RPMI8226 (cell line): ENCODE measurements around the gene BMAL2.

Experiments used
- DNase-seq: peaks from one replicate; pipeline ENCODE4 v3.0.0-alpha.2; 2015

BMAL2 gene

DNA sequence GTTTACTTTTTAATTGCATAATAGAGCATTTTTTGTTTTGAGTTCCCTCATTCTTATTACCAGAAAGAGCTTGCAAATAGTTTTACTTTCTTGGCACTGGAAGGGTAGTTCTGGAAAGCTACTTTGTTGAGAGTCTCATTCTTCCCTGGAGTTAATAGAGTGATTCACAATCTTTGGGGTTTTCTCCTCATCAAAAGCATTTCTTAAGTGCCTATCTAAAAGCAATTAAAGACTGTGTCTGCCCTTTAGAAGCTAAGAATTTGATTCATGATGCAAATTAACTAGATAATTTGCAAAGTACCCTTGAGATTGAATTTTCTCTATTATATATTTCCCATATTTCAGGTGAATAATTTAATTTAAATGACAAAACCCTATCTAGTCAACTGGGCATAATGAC, 8.1 kb upstream of the BMAL2 start:
- DNase-seq, result no peak

DNA sequence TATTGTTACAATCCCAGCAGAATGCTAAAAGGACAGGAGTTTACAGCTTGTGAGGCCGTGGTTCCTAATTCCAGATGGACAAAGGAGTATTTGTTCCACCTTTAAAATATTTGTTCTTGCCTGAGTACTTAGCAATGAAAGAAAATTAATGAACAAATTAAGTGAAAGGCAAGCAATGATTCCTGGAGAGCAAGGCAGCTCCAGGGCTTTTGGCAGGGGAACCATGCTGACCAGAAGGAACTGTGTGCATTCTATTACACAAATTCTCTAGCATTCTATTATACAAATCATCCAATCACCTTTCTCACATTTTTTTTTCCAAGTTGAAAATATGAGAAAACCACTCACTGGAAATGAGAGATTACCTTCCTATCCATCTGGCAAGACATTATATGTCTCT, 1.8 kb upstream of the BMAL2 start:
- no peak for DNase-seq

DNA sequence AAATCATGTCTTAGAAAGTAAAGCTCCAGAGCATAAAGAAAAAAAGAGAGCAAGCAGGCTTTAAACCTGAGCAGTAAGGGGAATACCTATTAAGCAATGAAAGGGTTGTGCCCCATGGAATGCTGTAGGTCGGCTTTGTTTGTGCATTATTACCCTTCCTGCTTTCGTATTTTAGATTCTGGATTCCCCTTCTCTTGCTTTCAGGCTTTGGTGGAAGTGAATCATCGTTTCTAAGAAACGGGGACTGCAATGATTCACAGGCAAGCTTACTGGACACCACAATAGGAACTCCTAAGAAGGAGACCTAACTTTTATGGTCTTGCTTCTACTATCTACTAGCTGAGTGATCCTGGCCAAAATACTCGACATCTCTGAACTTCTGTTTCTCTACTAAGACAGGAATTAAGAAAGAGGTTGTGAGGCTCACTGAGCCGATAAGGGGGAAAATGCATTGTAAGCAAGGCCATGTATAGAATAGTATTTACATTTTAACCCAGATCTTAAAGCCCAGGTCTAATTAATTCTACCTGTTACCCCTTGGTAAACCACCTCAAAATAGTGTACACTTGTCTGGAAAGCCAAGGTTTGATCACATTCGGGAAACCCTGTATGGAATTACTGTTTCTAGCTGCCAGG, 1.2 kb upstream of the BMAL2 start:
- no peak for DNase-seq

DNA sequence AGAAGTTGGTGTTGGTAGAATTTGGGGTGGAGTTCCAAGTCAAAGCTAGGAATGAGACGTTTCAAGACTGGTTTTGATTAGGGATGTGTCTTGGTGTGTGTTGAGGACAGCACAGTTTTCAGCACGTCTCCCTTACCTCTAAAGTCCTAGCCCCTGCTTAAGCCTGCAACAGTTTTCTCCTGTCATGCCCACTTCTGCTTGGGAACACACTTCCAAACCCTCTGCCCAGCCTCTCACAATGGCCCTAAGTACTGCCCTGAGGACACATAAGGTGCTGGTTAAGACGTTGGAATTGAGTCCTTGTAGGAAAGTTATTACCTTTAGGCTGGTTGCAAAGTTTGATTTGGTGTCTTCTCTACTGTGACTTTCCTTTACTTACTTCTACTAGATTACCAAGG, 710 bp upstream of the BMAL2 start:
- no peak for DNase-seq

DNA sequence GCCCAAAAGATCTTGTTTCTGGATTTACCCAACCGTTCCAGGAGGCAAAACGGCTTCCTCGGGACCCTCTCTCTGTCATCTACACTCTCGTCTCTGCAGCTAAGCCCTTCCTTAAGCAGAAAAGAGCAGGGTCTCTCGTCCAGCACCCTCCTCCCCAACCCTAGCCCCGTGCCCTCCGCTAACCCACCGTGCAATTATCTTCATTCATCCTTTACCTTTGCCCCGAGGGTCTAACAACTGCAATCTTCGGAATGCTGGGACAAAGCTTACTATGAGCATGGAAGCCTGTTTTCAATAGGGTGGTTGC, 276 bp upstream of the BMAL2 start:
- no peak for DNase-seq

DNA sequence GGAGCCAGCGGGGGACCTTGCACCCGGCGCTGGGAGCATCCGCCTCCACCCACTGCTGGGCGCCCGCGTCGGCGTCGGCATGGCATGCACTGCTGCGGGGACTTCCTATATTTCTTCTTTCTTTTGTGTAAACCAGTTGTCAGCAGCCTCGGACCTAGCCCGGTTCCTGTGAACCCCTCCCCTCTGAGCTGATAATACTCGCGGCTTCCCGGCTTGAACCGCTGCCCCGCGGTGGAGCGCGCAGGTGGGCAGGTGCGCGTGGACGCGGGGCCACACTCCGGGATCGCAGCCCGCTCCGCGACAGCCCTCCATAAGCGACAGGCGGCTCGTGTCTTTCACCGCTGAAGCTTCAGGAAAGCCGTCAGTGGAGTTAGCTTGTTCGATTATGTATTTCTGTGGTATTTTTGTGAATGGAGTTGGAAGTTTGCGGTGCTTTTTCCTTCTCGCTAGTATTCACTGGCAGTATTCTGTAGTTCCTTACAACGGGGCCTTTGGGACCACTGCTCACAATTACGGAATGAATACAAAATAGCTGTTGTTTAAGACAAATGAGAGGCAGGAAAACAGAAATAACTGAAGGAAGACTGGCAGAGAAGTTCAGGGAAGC, 870 bp downstream of the BMAL2 start:
- DNase-seq, result peak; percentile 61

DNA sequence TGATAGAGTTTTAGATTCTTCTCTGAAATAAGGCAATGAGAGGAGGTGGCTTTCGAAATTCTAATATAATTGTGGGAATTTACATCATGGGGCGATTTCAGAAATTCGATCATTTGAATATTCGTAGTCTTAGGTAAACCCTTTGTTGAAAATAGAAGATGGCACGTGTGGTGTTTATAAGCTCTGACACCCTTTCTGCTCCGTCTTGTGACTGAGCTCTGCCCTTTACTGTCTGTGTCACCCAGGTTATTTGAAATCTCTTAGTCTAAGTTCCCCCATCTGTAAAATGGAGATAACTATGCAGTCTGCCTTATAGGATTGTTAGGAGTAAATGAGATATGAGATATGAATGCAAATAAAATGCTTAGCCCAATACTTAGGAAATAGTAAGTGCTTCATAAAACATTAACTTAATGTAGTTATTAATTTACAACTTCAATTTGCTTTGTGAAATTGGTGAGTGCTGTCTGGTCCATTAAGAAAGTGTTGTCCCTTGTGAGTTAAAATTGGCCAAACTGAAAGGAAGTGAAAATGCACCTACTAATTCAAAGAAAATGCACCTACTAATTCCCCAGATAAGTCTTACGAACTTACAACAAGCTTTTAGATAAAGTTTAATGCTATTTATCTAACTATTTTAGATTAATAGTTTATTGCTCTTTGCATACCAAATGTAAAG, 1.5 kb downstream of the BMAL2 start:
- no peak for DNase-seq

DNA sequence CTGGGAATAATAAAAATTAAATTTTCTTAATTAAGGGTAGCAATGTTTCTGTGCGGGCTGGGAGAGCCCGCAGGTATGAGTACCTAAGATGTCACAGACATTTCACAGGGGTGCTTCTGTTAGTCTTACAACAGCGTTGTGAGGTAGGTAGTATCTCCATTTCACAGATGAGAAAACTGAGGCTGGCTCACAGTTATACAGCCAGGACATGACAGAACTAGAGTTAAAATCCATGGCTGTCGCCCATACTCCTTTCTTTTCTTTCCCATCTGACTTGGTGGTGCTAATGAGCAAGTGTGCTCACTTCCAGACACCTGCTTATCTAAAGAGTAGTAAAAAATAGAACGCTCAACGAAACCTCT, 2.1 kb downstream of the BMAL2 start:
- no peak for DNase-seq

DNA sequence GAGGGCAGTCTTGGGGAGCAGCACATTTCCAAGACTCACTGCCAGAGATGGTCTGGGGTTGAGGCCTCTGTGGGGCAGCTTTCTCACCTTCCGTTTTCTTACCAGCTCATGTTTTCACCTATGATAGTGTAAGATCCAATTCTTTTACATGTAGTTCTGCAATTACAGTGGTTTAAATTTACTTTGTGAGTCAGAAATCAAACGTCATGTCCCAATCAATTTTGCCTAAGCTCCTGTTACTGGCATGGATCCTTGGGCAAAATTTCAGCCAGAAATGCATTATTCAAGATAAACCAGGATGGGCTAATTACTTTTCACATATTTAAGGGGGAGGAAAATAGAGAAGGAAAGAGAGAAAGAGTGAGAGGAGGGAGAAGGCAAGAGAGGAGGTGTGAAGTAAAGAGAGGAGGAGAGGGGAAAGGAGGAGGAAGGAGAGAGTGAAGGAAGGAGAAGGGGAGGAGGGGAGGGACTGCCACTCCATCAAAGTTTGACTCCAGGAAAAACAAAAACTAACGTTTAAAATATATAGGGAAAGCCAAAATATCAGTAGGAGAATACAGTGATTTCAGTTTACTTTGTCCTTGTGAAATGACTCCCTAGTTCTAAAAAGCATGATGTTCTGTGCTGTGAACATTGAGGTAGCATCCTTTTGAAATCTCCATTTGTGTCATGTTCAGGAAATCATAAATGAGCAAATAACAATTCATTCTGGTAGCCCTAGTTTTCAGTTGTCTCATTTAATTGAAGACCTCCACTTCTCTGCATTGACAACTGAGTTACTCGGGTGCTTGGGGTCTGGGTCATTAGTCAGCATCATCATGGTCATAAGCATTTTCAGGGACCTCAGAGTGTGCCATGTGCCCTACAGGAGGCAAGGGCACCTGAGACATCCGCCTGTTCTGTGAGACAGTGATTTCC, 3.0 kb downstream of the BMAL2 start:
- DNase-seq, result no peak

DNA sequence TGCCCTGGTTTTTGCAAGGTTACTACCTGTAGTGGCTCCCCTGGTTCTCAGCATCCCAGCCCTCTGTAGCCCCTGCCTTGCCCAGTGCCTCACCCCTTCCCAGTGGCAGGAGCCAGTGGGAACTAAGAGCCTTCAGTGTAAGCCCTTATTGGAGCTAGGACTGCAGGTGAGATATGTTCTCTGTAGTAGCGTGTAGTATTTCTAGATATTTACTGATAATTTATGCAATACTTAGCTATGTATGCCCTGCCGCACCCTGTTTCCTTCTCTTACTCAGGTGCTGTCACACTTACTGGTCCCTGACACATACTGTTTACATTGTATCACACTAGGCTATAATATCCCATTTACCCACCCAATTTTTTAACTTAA, 3.6 kb downstream of the BMAL2 start:
- no peak for DNase-seq

DNA sequence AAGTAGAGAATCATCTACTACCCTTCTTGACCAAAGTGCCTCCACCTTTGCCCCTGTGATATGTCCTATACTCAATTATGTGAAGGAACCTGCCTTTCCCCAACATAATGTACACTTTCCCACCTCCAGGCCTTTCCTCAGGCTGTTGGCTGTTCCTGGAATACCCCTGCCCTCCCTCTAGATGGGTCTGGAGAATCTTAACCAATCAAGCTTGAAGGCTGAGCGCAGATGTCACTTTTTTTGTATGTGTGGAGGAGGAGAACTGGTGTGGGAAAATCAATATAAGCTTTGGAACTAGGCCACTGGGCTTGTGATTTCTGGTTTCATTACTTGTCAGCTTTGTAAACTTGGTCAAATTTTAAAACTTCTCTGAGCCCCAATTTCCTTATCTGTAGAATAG, 4.7 kb downstream of the BMAL2 start:
- no peak for DNase-seq

DNA sequence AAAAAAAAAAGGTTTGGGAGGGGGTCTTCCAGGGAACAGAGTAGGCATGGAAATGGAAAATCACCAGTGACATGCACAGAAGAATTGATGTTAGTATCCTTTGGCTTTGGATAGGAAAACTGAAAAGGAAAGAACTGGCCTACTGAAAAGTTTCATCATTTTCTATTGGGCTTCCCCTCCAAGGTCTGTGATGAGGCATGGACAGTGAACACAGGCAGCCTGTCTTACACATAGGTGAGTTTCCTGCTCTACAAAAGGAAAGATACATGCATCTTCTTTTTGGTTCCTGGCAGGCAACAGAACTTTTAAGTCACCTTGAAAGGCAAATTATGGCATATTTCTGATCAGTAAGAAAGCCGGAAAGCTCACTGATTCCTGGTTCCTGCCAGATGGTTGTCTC, 5.8 kb downstream of the BMAL2 start:
- DNase-seq, result no peak

DNA sequence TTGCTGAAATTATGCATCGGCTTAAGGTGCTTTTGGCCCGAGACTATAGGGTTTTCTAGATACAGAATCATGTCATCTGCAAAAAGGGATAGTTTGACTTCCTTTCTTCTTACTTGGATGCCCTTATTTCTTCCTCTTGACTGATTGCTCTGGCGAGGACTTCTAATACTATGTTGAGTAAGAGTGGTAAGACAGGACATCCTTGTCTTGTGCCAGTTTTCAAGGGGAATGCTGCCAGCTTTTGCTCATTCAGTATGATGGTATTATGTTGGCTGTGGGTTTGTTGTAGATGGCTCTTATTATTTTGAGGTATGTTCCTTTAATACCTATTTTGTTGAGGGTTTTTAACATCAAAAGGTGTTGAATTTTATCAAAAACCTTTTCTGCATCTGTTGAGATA, 8.3 kb downstream of the BMAL2 start:
- DNase-seq, result no peak

DNA sequence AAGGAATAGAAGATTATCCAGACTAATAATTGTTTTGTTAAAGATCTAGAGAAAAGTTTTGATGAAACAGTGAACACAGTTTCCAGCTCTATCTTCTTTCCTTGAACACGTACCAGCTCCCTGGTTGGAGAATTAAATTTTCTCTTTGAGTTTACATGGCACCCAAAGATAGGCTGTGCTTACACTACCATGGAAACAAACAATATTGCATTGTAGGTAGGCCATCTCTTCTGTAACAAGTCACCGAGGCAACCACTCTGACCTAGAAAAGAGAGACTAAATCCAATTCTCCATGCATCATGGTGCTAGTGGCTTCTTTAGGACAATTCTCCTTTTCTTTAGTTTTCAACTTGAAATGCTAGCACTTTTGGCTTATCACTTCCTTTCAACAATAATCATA, 9.9 kb downstream of the BMAL2 start:
- no peak for DNase-seq

DNA sequence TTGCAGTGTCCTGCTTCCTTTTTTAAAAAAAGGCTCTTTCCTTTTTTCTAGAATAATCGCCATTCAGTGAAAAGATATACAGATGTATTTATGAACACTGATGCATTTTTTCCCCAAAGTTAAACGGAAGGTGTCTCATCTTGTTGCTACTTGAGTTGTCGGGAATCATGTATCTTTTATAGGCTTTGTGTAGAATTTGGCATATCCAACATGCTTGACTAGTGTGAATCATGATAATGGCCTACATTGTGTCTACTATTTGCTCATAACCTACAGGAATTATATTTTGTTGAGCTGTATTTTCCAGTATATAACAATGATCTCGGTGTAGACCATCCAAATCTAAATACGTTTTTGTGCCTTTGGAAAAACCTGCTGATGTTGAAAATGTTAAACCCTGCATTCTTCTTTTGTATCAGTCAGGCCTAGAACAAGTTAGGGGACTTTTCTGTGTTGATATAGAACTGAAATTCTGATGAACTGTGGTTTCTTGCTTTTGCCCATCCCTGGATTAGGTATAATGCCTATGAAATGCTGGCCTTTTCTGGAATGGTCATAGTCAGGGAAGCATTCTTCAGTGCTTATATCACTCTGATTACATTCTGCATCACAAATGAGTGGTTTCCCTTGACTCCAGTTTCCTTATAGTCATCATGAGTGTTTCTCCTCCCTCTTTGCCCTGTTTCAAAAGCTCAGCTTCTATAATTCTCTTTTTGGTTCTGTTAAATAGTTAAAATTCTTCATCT, 10.8 kb downstream of the BMAL2 start:
- no peak for DNase-seq

DNA sequence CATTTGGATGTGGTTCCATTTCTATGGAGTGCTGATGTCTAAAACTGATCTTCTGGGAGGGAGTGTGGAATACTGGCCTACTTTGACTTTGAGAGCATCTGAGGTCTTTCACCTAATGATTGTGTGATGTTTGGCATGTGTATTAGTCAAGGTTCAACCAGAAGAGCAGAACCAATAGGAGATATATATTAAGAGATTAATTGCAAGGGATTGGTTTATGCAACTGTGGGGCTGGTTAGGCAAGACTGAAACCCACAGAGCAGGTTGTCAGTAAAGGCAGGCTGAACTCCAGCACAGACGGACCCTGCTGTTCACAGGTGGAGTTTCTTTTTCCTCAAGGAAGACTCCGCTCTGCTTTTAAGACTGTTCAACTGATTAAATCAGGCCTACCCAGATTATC, 11.6 kb downstream of the BMAL2 start:
- no peak for DNase-seq

DNA sequence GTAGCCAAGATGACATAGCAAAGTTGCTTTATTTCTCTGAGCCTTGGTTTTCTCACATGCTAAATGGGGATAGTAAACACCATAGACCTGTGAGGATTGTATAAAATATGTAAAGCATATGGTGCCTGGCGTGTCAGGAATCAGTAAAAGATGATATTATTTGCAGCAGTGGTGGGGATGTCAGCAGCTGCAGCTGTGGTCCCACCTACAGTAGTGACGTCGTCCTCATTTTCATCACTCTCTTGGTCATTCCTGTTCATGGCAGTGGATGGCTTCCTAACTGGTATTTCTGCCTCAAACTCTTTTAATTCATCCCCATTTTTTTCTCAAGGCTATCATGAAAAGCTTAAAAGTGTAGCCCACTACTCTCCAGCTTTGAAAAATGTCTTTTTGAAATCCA, 12.1 kb downstream of the BMAL2 start:
- no peak for DNase-seq

DNA sequence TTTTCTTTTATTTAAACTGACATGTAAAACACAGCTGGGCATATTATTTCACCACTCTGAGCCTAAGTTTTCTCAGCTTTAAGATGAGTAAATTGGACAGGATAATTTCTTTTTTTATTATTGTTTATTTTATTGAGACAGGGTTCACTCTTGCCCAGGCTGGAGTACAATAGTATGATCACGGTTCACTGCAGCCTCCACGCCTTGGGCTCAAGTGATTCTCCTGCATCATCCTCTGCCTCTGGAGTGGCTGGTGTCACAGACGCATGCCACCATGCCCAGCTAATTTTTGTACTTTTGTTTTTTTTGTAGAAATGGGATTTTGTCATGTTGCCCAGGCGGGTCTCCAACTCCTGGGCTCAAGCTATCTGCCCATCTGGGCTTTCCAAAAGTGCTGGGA, 12.7 kb downstream of the BMAL2 start:
- DNase-seq, result no peak

DNA sequence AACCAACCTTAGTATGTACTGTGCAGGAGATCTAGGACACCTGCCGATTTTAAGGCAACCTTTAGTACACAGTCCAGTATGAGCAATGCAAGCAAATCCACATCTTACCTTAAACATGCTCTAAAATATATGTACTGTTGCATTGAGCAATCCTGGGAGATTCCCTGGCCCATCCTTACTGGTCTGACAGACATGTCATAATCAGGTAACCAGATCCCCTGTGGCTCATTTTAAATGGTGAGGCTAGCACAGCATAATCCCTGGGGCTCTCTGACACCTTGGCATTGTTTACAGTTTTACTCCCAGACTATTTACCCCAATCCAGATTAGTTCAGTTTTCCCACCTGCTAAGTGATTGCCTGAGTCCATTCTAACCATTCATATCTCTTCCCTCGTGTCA, 15.1 kb downstream of the BMAL2 start:
- no peak for DNase-seq

DNA sequence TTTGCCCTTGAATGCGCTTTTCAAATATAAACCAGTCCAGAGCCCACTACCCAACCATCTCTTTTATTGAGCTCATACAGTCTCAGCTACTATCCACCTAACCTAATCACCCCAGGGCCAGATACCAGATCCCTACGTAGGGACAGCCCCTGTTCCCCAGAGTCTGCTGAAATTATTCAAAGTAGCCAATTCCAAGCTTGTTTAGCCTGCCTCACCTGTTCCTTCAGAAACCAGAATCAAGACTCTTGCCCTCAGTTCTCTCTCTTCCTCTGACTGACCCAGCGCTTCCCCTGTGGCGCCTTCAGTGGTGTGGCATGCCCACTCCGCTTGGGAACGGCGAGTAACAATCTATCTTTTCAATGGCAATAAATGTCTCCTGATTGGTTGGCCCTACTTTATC, 18.8 kb downstream of the BMAL2 start:
- DNase-seq, result no peak

DNA sequence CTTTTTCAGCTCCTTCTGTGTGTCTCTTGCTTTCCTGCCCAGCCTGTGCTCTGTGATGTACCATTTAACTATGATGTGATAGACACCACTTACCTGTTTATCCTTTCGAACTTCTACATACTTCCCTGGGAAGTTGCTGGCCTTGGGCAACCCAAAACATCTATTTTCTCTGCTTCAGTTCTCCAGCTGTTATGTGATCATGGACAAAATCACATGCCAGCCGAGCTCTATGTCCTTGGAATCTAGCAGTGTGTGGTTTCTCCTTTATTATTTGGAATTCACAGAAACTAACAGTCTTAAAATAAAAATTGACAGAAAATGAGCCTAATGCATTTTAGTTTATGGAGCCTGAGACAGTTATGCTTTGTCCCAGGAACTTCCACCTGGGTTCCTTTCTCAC, 22.9 kb downstream of the BMAL2 start:
- DNase-seq, result no peak

DNA sequence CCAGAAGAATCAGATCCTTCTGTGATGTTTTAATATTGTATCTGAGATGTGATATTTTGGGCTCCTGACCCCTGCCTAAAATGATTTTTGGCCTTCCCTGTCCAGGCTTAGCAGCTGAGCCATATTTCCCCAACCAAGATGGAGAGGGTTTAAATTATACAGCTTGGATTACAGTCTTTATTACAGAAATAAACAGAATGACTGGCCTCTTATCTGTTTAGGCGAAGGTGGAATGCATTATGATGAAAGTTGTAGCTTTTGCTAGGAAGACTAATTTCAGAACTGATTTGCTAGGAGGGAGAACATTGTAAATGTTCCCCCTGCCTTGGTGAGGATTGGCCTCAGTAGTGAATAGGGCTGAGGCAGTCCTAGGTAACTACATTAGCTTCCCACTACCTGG, 23.3 kb downstream of the BMAL2 start:
- no peak for DNase-seq

DNA sequence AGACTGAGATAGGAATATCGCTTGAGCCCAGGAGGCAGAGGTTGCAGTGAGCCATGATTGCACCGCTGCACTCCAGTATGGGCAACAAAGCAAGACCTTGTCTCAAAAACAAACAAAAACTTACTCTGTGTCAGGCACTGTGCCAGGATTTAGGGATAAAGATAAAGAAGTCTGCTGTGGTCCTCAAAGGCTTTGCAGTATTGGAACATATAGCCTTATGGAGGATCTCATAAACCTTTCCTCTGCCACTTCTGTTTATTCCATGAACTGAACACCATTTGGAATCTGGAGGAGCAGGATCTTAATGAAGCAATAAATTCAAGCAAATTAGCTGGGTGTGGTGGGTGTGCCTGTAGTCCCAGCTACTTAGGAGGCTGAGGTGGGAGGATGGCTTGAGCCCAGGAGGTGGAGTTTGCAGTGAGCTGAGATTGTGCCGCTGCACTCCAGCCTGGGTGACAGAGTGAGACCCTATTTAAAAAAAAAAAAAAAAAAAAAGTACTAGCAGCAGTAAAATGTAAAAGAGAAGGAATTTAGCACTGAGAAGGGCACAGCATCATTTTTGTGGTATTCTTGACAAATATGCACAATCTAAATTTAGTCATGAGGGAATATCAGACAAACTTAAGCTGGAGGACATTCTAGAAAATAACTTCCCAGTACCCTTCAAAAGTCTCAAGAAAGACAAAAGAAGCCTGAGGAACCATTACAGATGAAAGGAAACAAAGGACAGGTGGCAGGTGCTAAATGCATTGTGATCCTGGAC, 27.1 kb downstream of the BMAL2 start:
- no peak for DNase-seq
